Right renal pelvis (tissue), 4 donors: Measurements from ENCODE around the gene ITGA3. TPM values are rescaled to one million over a fixed set of nuclear protein-coding genes. Genes with fewer than 3 reads are reported as not detected.
"Not testable (repeated sequence)": the region's sequence is repeated elsewhere in the genome, so short reads cannot be mapped to it uniquely, and the experiment has no call there.

Source experiments
- DNase-seq, 4 donors: peaks; one replicate each; pipeline ENCODE4 v3.0.0-alpha.2; 2013; ENCODE audit warnings: low read depth in 4 of 4, low spot score in 3 of 4, missing footprints in 1 of 4
- polyA plus RNA-seq, 4 donors: library from polyadenylated mRNA; unstranded; fragments of 120-200 nt; gene quantifications; one replicate each; pipeline ENCODE4 v1.2.1, GENCODE V29; 2013; ENCODE audit not compliant: insufficient read length in 4 of 4

ITGA3 gene
- polyA plus RNA-seq, 4 donors: 97.9 to 123 (median 102) TPM

DNA sequence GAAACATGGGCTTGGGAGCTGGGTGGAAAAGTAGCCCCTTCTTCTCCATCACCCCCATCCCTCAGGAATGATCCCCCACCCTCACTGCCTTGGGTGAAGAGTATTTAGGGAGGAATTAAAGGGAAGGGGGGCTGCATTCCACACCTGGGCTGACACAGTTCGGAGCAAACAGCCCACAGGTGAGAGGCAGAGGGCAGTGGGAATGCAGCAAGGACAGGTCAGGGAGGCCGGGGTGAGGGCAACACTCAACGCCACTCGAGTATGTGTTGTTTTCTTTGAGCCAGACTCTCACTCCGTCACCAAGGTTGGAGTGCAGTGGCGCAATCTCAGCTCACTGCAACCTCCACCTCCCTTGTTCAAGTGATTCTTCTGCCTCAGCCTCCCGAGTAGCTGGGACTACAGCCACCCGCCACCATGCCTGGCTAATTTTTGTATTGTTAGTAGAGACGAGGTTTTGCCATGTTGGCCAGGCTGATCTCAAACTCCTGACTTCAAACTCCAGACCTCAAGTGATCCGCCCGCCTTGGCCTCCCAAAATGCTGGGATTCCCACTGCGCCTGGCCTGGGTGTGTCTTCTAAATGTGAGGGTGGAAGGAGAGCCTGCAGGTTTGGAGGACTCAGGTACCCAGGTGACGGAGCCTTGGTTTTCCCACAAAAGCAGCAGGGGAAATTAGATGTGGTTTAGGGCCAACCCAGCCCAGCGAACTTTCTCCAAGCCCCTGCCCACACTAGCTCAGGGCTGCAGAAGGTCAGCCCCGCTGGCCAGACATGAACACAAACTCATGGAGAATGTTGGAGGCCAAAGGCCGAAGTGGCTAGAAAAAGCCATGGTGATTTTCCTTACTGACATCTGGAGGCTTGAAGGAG, 21.2 kb upstream of the ITGA3 start:
- no peak for DNase-seq

DNA sequence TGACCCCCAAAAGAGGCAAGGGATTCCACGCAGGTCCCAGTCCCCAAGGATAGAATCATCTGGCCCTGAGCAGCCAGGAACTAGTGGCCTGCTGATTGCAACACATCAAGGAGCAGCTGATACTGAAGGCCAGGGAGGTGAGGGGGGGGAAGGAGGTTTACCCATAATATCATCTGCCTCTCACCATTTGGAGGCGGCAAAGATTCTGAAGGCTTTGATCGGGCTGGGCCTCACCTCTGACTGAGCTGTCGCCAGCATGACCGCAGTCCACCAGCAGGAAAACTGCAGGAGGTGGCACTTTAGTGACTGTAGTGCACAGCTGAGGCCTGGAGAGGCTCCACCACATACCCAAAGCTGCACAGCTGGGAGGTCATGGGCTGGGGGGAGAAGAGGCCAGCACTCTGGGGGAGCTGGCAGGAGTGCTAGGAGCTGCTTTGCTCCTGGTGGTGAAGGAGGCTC, 20.5 kb upstream of the ITGA3 start:
- no peak for DNase-seq

DNA sequence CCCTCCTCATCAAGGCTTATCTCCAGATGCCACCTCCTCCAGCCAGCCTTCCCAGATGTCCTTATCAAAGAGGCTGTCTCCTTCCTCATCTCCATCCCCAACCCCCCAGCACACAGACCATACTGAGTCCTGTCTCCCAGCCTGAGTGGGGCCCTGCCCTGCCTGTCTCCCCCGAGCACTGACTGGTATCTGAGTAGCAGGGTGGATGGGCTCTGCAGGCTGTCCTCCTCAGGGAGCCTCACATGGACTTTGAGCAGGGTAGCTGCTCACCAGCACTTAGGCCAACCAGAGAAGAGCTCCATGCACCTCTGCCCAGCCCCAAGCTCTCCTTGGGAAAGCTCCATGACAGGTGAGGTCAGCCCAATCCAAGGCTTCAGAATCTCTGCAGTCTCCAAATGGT, 20.0 kb upstream of the ITGA3 start:
- no peak for DNase-seq

DNA sequence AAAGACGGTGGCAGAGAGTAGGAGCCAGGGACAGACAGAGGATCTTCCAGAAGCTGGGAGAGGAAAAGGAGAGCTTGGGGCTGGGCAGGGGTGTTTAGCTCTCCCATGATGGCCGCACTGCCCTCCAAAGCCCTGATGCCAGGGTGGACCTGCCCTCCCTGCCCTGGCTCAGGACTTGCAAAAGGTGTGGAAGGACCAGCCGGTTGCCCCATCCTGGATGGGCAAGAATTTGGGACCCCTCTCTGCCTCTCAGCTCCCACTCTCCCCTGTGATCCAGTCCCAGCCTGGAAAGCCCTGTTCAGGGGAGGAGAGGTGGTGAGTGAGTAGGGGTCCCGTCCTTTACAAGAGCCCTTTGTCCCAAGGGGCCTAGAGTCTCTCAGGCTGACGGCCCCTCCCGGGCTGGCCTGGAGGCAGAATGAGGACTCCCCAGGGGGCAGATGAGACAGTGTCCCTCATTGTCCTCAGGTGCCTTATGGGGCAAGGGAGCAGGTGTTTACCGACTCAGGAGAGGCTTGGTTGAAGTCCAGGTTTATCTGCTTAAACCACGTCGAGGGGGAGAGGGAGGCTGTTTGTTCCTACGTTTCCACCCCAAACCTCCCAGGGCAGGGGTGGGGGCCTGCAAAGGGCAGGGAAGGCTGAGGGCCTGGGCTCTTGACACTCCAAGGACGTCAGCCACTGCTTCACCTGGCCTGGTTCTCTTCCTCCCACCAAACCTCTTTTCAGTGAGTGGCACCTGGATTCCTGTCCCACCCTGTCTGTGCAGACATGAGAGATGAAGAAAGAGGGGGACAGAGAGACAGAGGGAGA, 19.3 kb upstream of the ITGA3 start:
- DNase-seq: no peak

DNA sequence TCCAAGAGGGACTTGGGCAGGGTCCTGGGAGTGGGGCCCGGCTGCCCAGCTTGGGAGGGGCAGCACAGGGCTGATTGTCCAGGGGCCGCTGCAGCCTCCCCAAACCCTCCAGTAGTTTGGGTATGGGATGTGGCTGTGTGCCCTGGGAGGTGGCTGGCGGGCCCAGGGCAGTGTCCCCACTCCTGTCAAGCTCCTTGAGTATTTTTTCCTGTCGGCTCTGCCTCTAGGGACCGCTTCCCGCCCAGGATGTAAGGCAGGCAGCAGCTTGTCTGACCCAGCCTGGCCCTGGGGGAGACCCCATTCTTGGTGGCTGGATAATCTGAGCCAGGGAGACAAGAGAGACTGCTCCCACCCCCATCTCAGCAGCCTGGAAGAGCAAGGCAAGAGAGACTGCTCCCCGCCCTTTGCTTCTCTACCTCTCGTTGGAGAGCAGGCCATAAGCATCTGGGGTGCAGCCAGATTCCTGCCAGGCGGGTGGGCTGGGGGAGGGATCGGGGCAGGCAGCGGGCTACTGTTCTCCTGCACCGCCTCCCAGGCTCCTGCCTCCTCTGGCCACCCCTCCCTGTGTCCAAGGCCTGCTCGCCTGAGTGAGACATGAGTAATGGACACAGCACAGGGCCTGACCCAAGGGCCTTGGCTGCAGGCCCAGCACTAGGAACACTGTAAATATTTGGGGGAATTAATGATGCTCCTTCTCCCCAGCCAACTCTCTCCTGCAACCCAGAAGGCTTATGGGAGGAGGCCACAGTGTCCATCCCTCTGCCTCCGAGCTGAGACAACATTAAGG, 18.4 kb upstream of the ITGA3 start:
- DNase-seq: no peak

DNA sequence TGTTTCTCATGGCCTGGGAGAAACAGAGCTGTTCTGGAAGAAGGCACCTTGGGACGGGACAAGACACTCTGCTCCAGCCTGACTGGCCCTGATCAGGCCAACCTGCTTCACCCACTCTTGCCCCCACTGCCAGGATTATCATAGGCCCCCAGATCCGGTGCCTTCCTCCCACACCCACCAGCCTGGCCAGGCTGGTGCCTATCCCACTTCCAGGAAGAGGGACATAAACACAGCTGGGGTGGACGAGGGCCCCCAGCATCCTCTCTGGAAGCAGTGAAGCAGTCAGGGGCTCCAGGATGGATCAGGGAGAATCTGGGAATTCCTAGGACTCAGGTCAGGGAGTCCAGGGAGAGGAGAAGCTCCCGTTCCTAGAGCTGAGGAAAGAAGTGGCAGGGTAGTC, 16.9 kb upstream of the ITGA3 start:
- no peak for DNase-seq

DNA sequence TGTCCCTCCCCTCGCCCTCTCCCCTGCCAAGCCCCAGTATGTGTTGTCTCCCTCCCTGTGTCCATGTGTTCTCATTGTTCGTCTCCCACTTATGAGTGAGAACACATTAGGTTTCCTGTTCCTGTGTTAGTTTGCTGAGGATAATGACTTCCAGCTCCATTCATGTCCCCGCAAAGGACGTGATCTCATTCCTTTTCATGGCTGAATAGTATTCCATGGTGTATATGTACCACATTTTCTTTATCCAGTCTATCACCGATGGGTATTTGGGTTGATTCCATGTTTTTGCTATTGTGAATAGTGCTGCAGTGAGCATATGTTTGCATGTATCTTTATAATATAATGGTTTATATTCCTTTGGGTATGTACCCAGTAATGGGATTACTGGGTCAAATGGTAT, 15.4 kb upstream of the ITGA3 start:
- not testable (repeated sequence) for DNase-seq

DNA sequence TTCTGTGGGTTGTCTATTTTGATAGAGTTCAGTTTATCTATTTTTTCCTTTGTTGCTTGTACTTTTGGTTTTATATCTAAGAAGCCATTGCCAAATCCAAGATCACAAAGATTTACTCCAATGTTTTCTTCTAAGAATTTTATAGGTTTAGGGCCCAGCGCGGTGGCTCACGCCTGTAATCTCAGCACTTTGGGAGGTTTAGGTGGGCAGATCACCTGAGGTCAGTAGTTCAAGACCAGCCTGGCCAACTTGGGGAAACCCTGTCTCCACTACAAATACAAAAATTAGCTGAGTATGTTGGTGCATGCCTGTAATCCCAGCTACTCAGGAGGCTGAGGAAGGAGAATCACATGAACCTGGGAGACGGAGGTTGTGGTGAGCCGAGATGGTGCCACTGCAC, 13.7 kb upstream of the ITGA3 start:
- no peak for DNase-seq

DNA sequence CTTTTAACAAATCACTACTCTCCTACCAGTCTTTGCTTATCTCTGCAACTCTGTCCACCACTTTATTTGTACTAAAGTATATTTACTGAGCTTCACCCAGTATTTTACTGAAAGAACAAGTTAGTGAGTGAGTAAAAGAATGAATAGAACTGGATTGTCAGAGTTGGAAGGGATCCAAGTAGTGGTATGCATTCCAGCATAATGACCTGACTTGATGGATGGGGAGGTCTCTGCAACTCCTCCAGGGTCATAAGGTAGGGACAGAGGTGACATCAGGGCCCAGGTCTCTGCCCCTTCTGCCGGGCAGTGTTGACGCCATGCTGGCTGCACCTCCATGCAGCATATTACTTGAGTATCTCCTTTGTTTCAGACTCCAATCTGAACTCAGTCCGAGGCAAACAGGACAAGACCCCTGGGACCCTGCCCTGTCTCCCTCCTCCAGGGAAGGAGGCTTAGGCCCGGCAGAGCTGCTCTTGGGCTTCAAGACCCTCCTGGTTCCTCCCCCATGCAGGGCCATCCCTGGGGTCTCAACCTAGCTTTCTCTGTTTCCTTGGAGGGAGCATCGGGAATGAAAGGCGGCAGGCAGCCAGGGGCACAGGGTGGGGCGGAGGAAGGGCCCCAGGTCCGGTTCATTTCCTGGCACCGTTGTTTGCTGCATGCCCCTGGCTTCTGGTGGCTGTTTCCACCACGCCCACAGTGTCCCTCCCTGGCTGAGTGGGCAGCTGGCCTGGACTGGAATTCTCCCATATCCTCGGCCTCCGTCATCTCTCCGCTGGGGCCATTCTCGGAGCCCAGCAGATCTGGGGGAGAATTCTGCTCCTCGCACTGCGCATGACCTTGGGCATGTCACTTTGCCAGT, 12.4 kb upstream of the ITGA3 start:
- no peak for DNase-seq

DNA sequence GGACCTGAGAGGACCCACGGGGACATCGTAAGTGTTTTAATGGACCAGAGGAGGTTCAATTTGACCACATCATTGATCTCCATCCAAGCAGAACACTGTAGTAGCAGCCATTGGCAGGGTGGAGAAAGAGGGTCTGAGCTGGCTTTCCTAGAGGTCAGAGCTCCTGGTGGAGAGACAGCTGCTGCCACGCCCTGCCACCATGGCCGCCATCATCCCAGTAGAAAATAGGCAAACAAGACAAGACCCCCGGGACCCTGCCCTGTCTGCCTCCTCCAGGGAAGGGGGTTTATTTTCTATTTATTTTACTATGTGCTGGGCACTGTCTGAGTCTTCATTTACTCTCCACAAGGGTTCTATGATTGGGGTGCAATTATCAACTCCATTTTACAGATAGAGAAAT, 11.4 kb upstream of the ITGA3 start:
- DNase-seq: no peak

DNA sequence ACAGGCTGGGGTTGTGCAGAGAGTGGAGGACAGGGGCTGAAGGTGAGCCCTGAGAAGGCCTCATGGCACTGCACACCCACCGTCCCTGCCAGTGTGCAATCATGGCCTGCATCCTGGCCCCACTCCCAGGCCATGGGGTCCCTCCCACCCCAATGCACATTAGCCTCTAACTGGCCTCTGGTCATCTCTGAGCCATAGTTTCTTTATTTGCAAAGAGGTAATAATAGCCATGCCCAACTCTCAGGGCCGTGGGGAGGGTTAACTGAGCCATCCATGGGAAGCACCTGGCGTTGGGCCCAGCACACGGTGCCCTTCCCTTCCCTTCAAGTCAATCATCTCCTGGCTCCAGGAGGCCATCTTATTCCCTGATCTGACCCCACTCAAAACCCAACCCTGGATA, 10.8 kb upstream of the ITGA3 start:
- DNase-seq: no peak

DNA sequence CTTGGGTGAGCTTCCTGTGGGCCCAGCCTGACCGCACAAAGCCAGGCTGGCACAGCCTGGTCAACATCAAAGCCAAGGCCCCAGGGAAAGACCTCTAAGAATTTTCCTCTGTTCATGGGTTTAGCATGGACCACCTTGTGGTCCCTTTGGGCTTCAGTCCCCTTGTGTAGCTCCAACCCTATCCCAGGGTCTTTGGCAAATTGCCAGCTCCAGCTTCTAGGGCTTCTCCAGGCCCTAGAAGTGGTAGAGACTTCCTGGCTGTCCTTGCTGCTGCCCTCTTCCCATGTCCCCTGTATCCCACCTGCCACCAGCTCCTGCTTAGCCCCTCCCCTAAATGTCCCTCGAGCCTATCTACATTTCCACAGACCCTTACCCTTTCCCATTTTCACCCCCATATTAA, 9.7 kb upstream of the ITGA3 start:
- DNase-seq: no peak

DNA sequence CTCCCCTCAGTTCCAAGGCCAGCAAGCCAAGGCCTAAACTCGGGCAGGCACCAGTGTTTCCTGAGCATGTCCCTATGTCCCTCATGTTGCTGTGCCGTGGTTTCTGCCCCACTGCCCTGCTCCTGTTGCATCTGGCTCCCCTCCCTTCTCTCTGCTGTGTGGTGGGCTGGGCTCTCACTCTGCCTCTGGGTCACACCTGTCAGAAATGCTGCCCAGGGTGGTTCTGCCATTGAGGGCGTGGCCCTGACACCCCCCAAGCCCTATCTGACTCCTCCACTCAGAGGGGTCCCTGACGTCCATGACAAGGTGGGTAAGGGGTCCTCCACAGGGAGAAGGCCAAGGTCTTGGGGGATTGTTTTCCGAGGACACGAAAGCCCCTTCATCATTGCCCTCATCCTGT, 9.2 kb upstream of the ITGA3 start:
- no peak for DNase-seq

DNA sequence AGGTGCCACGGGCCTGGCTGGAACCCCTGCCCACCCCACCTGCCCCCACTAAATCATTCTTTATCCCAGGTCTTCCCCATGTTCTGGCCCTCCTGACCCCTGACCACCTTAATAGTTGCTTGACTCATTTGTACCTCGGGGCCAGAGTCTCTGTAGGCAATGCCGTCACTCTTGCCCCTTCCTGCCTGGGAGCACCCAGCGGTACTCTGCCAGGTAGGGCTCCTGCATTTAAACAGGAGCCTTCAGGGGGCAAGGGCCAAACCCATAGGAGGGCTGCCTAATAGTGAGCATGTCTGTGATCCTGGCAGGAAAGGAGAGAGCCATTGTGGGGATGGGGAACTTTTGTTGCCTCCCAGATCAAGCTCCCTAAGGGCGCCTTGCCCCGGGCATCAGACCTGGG, 8.8 kb upstream of the ITGA3 start:
- DNase-seq: no peak

DNA sequence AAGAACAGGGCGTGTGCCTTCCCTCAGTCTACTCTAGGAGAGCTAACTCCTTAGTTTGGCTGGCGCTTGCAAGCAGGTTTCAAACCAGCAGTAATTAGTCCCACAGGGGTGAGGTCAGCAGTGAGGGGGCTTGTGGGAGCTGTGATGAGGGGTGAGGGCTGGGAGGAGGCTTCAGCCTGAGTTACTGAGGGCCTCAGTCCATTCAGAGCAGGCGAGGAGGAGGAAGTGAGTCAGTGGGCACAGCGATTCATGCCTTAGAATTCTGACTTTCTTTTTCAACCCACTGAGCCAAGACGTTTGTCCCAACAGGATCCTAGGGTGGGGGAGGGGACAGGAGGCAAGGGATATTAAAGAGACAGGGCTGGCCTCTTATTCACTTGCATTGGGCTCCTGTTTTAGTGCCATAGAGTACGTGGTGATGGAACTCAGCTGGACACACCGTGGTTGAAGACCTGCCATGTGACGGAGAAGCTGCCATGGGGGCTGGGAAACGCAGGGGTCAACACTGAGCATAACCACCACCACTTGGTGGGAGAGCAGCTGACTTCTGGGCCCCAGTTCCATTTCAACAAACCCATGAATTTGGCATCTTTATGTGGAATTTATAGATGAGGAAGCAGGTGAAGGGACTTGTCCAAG, 8.3 kb upstream of the ITGA3 start:
- DNase-seq: no peak

DNA sequence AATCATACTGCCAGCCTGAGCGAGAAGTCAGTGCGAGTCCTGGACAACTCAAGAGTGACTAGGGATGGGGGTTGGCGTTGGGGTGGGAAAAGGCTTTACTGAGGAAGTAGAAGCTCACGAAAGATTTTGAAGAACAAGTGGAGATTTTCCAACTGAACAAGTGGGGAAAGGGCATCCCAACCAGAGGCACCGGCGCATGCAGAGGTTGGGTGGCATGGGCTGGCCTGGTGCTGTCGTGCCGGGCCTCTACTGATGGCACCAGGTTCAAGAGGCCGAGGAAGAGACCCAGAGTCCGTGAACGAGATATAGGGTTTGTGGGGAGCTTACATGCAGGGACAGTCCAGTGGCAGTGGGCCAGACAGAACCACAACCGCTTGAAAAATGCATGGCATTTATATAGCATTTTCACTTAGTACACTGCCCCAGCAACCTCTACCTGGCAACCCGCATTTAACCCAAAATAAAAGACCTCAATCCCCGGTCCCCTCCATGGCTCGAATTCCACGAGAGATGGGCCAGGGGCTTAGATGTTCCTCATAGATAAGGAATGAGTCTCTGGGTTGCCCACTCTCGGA, 7.7 kb upstream of the ITGA3 start:
- DNase-seq: no peak

DNA sequence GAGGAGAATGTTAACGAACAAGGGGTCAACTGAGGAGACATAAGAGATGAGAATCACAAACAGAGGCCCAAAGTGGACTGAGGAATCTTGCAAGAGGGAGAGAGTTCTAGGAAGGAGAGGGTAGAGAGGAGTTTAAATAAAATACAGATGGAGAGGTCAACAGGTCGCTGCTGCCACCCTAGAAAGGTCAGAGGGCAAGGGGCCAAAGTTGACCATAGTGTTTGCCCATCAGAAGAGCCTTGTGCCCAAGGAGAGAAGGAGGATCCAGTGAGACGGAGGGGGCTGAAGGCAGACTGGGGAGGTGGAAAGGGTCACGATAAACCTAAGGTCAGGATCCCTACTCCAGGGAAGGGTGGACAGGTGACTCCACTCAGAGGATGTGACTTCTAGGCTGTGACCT, 6.9 kb upstream of the ITGA3 start:
- no peak for DNase-seq

DNA sequence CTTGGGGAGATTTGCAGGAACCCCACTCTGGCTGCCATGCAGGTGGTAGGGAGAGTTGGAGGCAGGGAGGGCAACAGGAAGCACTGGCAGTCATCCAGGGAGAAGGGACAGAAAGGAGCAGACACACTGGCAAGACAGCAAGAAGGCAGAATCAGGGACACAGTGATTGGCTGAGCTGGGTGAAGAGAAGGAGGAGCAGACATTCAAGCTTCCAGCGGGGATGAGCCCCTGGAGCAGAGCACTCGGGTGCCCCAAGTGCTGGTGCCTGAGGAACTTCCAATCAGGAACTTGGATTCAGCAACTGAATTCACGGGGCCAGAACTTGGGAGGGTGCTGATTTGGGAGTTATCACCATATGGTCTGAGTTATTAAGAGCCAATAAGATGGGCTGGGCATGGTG, 6.3 kb upstream of the ITGA3 start:
- DNase-seq: no peak

DNA sequence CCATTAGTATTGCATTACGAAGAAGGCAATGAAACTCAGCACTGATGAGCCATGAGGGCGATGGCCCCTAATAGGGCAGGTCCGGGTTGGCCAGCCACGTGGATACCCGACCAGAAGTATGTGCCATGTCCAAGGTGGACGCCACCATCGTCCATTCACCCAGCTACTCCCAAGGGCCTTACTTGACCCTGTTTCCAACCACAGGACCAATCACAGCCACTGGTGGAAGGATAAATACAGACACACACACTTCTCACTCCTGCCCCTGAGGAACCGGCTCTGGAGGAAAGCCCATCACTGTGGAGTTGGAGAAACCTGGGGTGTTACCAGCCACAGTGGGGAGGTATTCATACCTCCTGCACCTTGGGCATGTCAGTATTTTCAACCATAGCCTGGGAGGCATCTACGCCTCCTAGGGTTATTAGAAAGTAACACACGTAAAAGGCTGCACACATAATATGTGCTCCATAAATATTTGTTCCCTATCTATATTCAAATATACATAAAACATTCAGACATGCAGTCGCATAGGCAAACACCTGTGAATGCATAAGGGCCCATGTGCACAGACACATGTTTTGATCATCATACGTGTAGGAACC, 5.4 kb upstream of the ITGA3 start:
- no peak for DNase-seq
